Heart right ventricle (tissue), 16 donors: ENCODE data around the gene CAPZB. TPM values are rescaled to one million over a fixed set of nuclear protein-coding genes. Genes with fewer than 3 reads are reported as not detected.

Source experiments
- ATAC-seq, 8 donors: fragments of 200-7000 bp; cut with Tn5 transposase; one replicate each; pipeline ENCODE4 v1.9.1; 2020; ENCODE audit warnings: mild to moderate bottlenecking in 8 of 8, moderate library complexity in 8 of 8, moderate number of reproducible peaks in 1 of 8
- DNase-seq, 2 donors: peaks; one replicate each; pipeline ENCODE4 v3.0.0-alpha.2; 2020
- H3K27ac ChIP-seq, 10 donors: fragments of 200-600 bp; sonication (generic) in 2 of 10; one replicate each; pipeline versions ENCODE4 v1.5.0 to v1.8.0; 2020 to 2022; ENCODE audit warnings: mild to moderate bottlenecking in 3 of 10
- H3K27me3 ChIP-seq, 7 donors: fragments of 200-600 bp; one replicate each; pipeline ENCODE4 v1.8.0; 2021 to 2022; ENCODE audit warnings: mild to moderate bottlenecking in 2 of 7
- H3K36me3 ChIP-seq, 9 donors: fragments of 200-600 bp; sonication (generic) in 1 of 9; one replicate each; pipeline versions ENCODE4 v1.5.0 to v1.8.0; 2020 to 2022; ENCODE audit warnings: mild to moderate bottlenecking in 2 of 9
- H3K4me1 ChIP-seq, 9 donors: fragments of 200-600 bp; sonication (generic) in 1 of 9; one replicate each; pipeline versions ENCODE4 v1.5.0 to v1.8.0; 2020 to 2022; ENCODE audit warnings: mild to moderate bottlenecking in 4 of 9
- H3K4me3 ChIP-seq, 10 donors: fragments of 200-600 bp; sonication (generic) in 2 of 10; one replicate each; pipeline versions ENCODE4 v1.5.0 to v1.8.0; 2020 to 2022; ENCODE audit warnings: mild to moderate bottlenecking in 7 of 10, moderate library complexity in 2 of 10
- H3K9me3 ChIP-seq, 11 donors: fragments of 200-600 bp in 10 of 11; sonication (generic) in 2 of 11; one replicate each; pipeline versions ENCODE4 v1.5.0 to v1.8.0; 2013 to 2022; ENCODE audit warnings: mild to moderate bottlenecking in 2 of 11, control low read depth in 1 of 11, moderate library complexity in 1 of 11
- CTCF ChIP-seq, 9 donors: fragments of 200-600 bp; sonication (generic) in 2 of 9; IDR thresholded peaks; one replicate each; pipeline versions ENCODE4 v1.5.0 to v1.8.0; 2021 to 2022; ENCODE audit warnings: antibody characterized with exemption in 9 of 9, mild to moderate bottlenecking in 5 of 9, moderate library complexity in 1 of 9
- WGBS, 2 donors: extraction: QIAGEN DNeasy Blood & Tissue Kit; methylation state at CpG; one replicate each; pipeline ENCODE4 v1.1.7; 2013; ENCODE audit warnings: inconsistent platforms in 1 of 2; 5-methylcytosine and 5-hydroxymethylcytosine counted together
- intact Hi-C, 10 donors: fragments of 100-400 bp; cut with DNase I; formaldehyde crosslinking; loops; one replicate each; pipeline versions ENCODE4 v1.11.1 to v1.14.2; 2022
- polyA plus RNA-seq, 2 donors: library from polyadenylated mRNA; stranded (reverse); fragments of 200-250 nt; gene quantifications; one replicate each; pipeline ENCODE4 v1.2.3, GENCODE V29; 2013
- total RNA-seq, 10 donors: library from RNA; stranded (reverse); fragmentation: NEBNext Ultra II Directional in 3 of 10; extraction: Animal tissue kit (Norgen Biotek cat#: 25700) in 3 of 10; gene quantifications; one replicate each; pipeline versions ENCODE4 v1.2.1 to v1.2.4, GENCODE V29; 2021 to 2023
- donor health status: Arrhythmogenic right ventricular cardiomyopathy.
- donor health status: ischemic (EF 13 %, LVEDD 7.1; RV severe dilation, severe dysfunction).
- donor health status: healthy with polysubstance abuse.
- donor health status: DM: no; HTN: yes; CAD: no.
- donor health status: DM: no; HTN: no; CAD: no.
- donor health status: ischemic (EF 25% LVEDD 6.9; RV normal size, moderate dysfunction).
- donor health status: ischemic (EF 25% LVEDD 5.7; RV mildly dilated, moderate dysfunction).
- donor health status: healthy.
- donor health status: DM: yes; HTN: yes; CAD: no.
- donor health status: Ischemic cardiomyopathy.
- donor health status: ischemic (EF 35%, LVEDD 5.7; RV mildly dilated, moderate dysfunction).
- donor health status: nonischemic (EF 11% LVEDD 7.7; RV severe dilation, severe dysfunction).
- donor health status: DM: yes; HTN: yes; CAD: no.
- donor health status: PGD.
- donor health status: ischemic (EF 29% LVEDD 5.4; RV normal size, mild dysfunction).
- donor health status: nonischemic (EF 23%, LVEDD 6.1; RV moderate dilation, normal function).

The CAPZB gene
- total and polyA plus RNA-seq, 12 donors = 158 to 307 (median 228) TPM

GRCh38 chr1:19309123-19309813 lies 176.1 kb downstream of the CAPZB start:
- H3K4me1 ChIP-seq = peaks cover 9 to 32% (median 20%) of the 10 kb centered on the region in 9 donors
- 79 to 90% methylated on average over 6 of the region's 6 CpGs for WGBS, 2 donors
- H3K4me3 ChIP-seq = no peak overlapping the region
- intact Hi-C loops = no loop called here
- no peaks in the 10 kb centered on the region for H3K27me3 ChIP-seq
- DNase-seq (no peak), ATAC-seq (no peak)
- TF ChIP-seq CTCF (IDR thresholded peaks at IDR 0.05) = no peak
- peaks cover 0 to 45% (median 29%) of the 10 kb centered on the region in 9 donors for H3K36me3 ChIP-seq
- H3K9me3 ChIP-seq = no peaks in the 10 kb centered on the region
- H3K27ac ChIP-seq = no peak overlapping the region

- intact Hi-C loops = no loop called here
- H3K4me3 ChIP-seq = no peak overlapping the region
- H3K27me3 ChIP-seq = no peaks in the 10 kb centered on the region
- ATAC-seq = no peak
- no peak overlapping the region for H3K27ac ChIP-seq
- no peak for DNase-seq
- TF ChIP-seq CTCF (IDR thresholded peaks at IDR 0.05) = no peak
- H3K9me3 ChIP-seq = no peaks in the 10 kb centered on the region
- H3K36me3 ChIP-seq = peaks cover 0 to 53% (median 37%) of the 10 kb centered on the region in 9 donors
- H3K4me1 ChIP-seq = peaks cover 9 to 27% (median 17%) of the 10 kb centered on the region in 9 donors
- 98 to 99% methylated on average over 3 of the region's 3 CpGs for WGBS, 2 donors
Observed at GRCh38 chr1:19308509-19308907, 176.8 kb downstream of the CAPZB start.

- WGBS, 2 donors = 90 to 94% methylated on average over 10 of the region's 10 CpGs
- intact Hi-C loops = no loop called here
- TF ChIP-seq CTCF (IDR thresholded peaks at IDR 0.05) = no peak
Observed at GRCh38 chr1:19307794-19308508, 177.4 kb downstream of the CAPZB start.

GRCh38 chr1:19306941-19307340 lies 178.4 kb downstream of the CAPZB start:
- Histone ChIP-seq H3K9me3 (no peaks in the 10 kb centered on the region), H3K27me3 (no peaks in the 10 kb centered on the region), H3K4me3 (no peak overlapping the region), H3K36me3 (peaks cover 0 to 66% (median 41%) of the 10 kb centered on the region in 9 donors), H3K27ac (no peak overlapping the region), H3K4me1 (peaks cover 6 to 15% (median 7%) of the 10 kb centered on the region in 9 donors)
- DNase-seq = no peak
- 96 to 99% methylated on average over 6 of the region's 6 CpGs for WGBS, 2 donors
- no peak for ATAC-seq
- intact Hi-C loops = no loop called here
- TF ChIP-seq CTCF (IDR thresholded peaks at IDR 0.05) = no peak

More at GRCh38 chr1:19307794-19308508, 177.4 kb downstream of the CAPZB start:
- Histone ChIP-seq H3K27me3 (no peaks in the 10 kb centered on the region), H3K4me3 (no peak overlapping the region), H3K27ac (no peak overlapping the region), H3K36me3 (peaks cover 0 to 58% (median 41%) of the 10 kb centered on the region in 9 donors), H3K4me1 (peaks cover 6 to 22% (median 14%) of the 10 kb centered on the region in 9 donors), H3K9me3 (no peaks in the 10 kb centered on the region)
- DNase-seq (no peak), ATAC-seq (no peak)
